G401.6 (cell line): ENCODE data around the gene CTNND2.

Source experiments
- FAIRE-seq: peaks from 2 replicates; lab custom pipeline; 2012; peaks lifted over from hg19 to GRCh38; lab: Jason Lieb, UNC

Gene CTNND2

DNA sequence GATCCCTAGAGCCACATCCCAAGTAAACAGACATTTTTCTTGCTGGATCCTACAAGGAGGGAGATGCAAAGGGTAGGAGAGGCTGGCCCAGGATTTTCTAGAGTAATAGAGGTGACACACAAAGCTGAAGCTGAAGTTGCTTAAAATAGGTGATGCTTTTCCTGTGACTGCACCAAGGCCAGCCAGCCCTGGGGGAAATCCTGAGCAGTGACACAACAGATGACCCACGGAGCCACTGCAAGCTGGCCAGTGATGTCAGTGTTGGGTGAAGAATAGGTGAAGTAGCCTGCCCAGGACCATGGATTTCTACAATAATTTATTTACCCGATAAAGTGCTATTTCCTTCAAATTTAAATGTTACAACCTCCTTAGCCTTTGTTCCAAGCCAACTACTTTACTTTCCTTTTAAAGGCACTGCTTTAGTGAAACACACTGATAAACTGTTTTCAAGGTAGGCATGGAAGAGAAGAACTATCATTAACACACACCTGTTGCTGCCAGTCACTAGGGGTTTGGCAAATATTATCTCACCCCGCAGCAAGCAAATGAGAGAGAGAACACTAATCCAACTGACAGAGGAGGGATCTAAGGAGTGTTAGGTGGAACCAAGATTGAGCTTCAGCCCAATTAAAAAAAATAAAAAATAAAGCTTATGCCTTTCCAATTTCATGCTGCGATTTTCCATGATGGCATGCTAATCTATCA is 123.5 kb downstream of the CTNND2 start:
- FAIRE-seq, result no peak

DNA sequence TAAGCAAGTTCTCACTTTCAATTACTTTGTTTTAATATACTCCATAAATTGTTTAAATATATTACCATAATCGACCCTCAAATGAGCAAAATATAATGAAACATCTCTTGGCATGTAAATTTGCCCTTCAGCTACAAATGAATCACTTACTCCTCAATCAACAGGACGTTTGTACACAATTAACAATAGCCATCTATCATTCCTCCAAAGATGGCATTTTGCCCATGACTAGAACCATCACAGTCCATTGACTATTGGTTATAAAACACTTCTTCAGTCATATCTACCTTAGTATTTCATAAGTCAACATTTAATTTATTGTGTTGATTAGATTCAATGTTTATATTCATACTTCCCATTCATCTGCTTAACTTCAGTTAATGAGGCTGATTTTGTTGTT is 127.2 kb downstream of the CTNND2 start:
- FAIRE-seq, result no peak

DNA sequence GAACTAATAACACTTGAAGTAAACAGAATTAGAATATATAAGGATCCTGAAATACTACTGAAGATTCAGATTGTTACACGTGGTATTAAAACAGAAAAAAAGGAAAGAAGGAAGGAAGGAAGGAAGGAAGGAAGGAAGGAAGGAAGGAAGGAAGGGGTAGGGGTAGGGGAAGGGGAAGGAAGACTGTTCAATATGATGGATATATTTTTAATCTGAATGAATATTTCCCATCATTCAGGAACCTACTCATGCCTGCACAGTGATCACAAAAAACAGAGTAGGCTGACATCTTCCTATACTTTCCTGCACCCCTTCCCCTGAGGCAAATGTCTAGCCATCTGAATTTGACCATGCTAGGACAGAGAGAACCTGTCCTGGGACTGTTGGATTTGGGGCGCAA is 133.9 kb downstream of the CTNND2 start:
- no peak for FAIRE-seq

DNA sequence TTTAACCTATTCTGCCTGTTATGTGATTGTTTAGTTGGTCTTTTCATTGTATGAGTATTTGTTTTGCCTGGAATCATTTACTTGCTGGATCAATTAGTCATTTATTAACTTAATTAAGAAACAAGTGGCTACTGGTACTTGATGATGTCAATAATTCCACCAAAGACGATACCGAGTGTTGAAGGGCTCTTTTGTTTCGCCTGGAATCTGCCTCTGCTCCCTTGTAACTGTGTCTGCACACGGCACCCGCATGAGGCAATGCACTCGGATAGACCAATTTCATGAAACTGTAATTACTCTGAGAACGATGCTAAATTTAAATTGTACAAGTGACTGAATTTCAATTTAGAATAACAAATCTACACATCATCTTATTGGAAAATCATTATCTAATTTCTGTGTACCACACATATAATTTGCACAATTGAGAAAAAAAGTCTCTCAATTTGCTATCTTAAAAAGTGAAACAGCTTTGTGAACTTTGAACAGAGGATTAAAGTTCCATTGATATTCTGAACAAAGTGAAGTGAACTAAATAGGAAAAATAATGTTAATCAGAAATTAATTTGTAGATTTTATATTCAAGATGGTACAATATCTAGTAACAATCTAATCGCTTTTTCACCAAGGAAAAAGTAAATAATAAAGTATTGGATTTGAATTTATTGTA is 143.2 kb downstream of the CTNND2 start:
- FAIRE-seq, result no peak

DNA sequence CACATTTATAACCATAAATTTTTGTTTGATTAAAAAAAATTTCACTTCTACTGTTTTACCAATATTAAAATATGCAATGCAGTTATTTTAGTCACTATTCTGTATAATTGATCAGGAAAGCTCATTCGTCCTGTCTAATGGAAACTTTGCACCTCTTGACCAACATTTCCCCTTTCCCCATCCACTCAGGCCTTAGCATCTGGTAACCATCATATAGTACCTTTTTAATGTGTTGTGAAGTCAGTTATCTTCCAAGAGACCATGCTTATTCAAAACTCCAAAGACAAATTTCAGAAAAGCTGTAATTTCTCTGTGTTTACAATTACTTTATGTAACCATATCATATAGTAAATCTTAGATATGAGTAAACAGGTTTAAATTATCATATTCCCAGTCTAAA is 145.9 kb downstream of the CTNND2 start:
- no peak for FAIRE-seq

DNA sequence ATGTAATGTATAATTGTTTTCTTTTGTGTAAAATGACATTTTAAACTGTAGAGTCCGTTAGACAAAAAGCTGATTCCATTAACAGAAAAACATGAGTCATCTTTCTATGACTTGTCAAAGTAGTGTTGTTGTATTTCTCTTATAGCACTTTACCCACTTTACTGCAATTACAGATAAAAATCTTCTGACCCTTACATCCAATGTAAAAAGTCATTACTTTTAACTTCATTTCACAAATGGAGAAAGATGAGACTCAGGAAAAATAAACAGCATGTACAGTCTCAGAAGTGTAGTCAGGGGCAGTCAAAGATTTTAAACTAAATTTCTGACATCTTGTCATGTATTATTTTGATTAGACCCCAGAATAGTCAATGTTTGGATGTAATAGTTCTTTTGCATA is 146.6 kb downstream of the CTNND2 start:
- FAIRE-seq, result no peak

DNA sequence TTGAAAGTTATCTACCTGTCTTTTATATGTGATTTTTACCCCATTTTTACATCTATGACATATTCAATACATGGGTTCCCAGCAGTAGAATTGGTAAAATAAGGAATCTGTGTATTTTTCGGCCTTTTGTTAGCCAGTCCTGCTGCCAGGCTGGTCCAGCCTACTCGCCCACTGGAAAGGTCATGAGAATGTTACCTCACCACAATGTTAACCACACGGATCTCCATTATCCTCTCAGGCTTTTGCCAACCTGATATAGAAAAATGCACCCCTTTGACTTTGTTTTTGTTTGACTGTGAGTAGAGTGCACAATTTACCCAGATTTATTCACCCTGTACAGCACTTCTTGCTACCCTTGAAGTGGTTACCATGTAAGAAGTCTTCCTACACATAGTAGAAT is 167.2 kb downstream of the CTNND2 start:
- FAIRE-seq, result no peak

DNA sequence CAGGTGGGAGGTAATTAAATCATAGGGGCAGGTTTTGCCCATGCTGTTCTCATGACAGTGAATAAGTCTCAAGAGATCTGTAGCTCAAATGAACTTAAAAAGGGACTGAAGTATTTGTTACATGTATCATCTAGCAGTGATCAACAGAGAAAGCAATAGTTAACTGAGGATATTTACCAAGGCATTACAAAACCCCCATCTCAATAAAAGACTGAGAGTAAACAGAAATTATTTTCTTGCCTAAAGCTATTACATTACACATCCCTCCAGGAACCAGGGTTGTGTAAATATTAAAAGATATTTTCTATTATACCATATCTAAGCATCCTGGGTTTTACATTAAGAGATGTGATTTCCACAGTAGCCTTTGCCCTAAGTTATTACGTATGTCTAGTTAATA is 169.9 kb downstream of the CTNND2 start:
- no peak for FAIRE-seq

DNA sequence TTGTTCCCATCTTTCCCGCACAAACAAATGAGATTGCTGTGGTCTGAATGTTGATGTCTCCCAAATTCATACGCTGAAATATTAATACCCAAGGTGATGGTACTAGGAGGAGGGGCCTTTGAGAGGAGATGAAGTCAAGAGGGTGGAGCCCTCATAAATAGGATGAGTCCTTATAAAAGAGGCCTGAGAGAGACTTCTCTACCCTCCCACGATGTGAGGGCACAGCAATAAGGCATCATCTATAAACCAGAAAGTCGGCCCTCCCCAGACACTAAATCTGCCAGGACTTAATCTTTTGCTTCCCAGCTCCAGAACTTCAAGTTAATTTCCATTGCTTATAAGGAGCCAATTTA is 170.4 kb downstream of the CTNND2 start:
- no peak for FAIRE-seq

DNA sequence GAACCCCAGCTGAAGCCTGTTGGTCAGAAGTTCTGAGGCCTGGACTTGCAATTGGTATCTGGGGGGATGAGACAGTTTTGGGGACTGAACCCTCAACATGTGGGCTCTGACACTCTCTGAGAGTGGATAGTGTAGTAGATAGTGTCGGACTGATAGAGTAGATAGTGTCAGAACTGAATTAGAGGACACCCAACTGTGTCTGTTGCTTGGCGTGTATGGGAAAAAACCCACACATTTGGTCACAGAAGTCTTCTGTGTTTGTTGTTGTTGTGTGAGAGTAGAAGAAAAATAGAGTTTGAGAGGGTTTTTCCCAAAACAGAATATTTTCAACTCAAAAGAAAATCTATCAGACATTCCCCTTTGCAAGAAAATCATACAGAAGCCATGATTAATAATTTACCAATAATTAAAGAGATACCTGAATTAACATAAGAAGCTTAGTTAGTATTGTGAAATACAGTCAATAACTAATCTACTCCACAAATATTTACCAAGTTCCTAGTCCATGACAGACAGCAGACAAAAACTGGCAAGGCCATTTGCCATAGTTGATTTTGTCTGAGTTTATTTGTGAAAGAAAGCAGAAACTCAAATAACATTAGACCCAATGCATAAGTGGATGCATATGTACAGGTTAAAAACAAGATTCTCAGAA is 170.9 kb downstream of the CTNND2 start:
- no peak for FAIRE-seq

DNA sequence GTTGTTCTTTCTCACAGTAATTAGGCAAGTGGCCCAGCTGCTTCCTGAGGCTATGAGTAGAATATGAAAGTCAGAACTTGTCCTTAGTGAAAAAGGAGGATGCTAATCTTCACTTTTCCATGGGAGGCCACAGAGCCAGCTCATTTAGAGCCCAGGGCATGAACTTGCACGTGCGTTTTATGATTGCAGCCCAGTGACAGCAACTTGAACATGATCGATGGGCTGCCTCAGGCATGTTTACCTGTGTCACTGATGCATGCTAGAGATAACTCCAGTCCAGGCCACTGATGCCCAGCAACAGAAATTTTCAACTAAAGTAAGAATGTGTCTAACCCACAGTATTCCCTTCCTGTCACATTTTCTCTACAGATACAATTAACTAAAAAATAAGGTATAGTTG is 179.3 kb downstream of the CTNND2 start:
- FAIRE-seq, result no peak

DNA sequence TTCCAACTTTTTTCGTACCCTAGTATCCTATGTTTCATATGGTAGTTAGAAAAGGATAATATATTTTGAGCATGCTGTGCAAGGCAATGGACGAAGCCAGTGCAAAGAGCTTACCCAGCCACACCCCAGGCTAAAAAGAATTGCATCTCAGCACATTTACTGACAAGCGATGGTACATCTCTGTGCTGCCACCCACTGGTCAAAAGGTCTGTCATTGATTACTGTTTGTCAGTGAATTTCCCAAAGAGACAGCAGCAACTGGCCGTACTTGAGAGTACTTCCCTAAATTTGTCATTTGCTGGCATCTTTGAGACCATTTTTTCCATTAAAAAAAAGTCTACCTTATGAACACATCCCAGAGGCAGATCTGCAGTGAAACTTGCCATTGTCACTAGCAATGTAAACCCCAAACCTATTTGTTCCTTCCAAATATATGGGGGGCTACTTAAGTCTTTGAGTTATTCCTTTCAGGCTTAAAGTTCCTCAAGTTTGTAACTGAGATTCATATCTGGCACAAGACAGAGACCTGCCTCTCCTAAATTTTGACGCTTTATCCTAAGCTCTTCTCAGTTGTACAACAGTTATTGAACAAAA is 184.3 kb downstream of the CTNND2 start:
- FAIRE-seq, result no peak

DNA sequence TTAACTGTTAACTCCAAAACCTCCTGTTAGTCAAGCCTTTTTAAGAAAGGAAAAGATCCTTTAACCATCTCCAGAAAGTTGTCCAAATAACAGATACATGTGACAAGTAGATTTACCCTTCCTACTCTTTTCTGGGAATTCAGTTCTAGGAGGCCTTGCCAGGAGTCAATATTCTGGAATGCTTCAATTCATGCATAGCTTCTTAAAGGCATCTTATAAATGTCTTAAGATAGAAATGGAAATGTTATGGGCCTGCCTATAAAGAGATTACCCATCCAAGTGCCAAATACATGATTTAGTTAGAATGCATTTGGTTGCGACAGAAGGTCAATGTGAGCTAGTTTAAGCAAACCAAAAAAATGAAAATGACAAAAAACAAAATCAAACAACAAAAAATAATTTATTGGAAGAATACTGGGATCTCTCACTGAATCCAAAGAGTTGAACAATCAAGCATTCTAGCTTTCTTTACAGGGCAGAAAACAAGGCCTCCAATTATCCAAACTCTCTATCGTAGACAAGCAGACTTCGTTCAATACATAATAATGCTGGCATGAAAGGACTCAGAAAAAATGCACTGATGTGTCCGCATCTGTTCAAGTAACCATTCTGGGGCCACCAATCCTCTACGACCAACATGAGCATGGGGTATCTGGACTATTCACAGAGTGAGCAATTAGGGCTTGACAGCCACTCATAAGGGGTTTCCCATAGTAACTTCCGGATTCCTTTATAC is 188.6 kb downstream of the CTNND2 start:
- no peak for FAIRE-seq

DNA sequence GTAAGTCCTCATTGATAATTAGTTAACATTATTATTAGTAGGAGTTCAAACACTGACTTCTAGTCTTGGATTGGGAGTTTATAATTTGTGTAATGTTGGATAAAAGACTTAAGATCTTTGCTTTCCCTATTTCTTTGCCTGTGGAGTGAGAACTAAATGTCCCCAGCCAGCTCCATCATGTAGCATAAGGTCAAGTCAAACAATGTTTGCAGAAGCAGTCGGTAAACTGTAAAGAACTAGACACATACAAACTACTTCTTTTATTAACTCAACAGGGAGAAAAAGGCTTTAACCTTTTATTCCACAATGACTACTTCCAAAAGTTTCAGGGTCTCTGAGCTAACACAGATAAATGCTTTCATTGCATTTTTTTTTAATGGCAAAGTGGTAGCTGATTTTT is 192.3 kb downstream of the CTNND2 start:
- FAIRE-seq, result no peak

DNA sequence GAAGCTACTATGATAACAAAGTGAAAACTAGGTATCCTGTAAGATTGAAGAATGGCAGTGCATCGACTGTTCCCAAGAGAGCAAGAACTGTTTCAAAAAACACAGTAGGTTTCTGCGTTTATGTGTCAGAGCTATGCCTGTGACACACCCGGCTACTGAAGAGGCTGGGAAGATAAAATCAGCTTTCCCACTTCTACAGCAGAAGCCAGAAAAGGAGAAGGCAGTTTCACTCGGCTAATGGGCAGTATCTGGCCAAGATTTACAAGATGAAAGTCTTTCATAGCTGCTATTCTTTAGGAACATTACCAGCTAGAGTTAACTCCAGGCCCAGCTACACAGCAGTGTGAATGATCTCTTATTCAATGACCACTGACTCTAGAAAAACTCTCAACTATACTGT is 195.2 kb downstream of the CTNND2 start:
- FAIRE-seq, result no peak

DNA sequence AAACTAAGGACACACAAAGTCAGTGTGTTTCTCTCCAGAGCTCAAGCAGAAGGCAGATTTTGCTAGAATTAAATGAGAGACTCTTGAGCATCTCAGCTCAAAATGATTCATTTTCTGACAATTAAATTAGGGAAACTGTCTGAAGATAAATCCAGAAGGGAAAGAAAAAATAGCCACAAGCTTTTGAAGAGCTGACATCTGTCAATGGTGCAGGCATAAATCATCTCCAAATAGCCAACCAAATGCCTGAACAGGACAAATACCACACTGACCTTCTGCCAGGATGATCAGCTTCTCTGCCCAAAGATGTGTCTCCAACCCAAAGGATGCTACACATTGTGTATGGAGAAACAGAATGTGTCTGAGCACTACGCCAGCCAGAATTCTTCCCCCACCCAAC is 199.3 kb downstream of the CTNND2 start:
- FAIRE-seq, result no peak

DNA sequence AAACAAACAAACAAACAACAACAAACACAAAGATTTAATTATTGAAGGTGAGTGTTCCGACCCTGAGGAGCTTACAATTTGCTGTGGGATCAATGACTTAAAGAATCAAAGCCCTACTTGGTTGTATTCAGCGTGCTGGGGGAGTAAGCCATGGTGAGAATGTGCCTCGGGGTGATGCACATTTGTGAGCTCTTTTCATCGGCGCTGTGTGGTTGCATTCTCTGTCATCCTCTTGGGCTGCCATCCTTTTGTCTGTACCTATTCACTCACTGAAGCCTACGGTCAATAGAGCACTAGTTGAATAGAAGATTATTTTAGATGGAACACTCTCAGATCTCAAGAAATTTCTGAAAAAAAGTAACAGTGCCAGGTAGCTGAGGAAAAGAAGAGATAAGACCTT is 203.9 kb downstream of the CTNND2 start:
- FAIRE-seq, result no peak

DNA sequence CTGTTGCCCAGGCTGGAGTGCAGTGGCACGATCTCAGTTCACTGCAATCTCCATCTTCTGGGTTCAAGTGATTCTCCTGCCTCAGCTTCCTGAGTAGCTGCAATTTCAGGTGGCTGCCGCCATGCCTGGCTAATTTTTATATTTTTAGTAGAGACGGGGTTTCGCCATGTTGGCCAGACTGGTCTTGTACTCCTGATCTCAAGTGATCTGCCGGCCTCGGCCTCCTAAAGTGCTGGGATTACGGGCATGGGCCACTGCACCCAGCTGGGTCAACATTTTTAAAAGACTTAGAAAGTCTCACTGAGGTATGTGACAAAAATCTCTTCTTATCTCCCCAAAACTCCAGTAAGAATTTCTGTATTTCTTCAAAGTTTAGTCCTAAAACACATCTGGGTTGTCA is 211.6 kb downstream of the CTNND2 start:
- no peak for FAIRE-seq

DNA sequence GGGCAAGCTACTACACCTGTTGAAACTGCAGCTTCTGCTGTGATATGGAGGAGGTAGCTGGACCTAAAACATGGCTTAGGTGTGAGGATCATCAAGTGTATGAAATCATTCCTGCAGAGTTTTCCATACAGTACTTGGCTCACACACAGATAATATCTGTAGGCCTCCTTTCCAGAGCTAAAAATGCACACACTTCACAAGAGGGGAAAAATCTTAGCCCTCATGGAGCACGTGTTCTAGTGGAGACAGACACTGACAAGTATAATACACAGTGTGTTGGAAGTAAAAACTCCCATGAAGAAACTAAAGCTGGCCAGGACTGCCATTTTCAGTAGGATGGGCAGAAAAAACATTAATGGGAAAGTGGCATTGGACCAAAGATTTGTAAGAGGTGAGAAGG is 216.7 kb downstream of the CTNND2 start:
- FAIRE-seq, result no peak

DNA sequence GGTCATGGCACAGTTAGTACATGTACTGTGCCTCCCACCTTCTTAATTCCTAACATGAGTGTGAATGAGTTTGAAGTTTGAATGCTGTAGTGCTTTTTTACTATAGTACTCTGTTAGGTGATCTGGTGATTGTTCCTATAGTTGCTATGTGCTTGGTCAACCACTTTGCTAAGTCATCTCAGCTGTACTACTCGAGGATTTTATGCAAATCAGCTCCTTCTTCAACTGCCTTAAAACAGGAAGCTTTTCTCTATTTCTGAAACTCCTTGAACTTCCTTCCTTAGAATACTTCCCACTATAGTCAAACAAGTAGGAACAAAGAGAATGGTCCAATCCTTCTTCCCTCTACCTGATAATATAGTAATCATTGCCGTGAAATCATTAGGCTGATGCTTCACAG is 219.6 kb downstream of the CTNND2 start:
- FAIRE-seq, result no peak

DNA sequence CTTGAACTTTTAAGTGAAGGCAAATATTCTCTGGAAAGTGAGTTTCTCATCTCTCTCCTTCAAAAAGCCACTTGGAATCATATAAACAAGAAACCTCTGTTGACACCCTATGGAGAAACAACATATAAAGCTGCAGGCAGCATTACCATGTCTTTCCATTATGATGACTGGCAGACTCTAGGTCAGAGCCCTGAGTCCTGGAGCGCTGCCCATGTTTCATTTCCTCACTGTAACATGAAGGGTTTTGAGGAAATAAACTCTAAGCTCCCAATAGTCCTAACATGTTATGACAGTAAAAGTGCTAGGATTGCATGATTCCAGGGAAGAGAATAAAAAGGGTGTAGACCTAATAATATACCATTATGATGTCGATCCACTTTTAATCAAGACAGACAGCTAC is 220.6 kb downstream of the CTNND2 start:
- FAIRE-seq, result no peak

DNA sequence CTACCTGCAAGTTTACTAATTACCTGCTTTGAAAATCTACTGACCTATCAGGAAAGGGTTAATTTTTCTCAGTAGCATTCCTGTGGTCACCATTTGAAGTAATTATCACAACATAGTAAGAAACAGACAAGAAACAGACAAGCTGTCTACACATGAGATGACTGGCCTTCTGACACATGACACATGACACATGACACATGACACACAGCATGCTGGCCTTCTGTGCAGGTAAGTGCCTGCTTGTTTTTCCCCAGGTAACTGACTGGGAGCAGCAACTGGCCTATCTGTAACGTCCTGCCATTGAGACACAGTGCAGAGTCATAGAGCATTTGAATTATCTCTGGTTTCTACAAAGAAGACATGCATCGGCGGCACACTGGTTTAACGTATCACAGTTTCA is 222.4 kb downstream of the CTNND2 start:
- FAIRE-seq, result no peak

DNA sequence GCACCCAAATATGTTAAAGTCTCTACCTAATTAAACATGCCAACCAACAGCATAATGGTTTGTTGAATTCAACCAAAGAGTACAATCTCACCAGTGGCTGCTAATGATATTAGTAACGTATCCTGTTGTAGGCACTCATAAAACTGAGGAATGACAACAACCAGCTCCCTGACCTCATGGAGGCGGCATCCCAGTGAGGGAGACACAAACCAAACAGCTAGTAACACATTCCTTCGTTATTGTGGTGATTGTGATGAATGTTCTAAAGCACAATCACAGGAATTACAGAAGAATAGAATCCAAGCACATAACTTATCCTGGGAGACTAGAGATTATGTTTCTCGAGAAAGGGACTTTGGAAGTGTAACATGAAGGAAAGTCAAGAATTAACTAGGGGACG is 224.6 kb downstream of the CTNND2 start:
- no peak for FAIRE-seq
